Suppressor macrophage treated with lipopolysaccharide for 1 hour (primary cell): ENCODE data around the gene KLHL29.

ENCODE experiments used
- DNase-seq, 3 donors: peaks; one replicate each; pipeline ENCODE4 v3.0.0-alpha.2; 2020 to 2022

Gene KLHL29

GRCh38 chr2:23666980-23667357 lies 282.0 kb downstream of the KLHL29 start:
- DNase-seq, result no peak

GRCh38 chr2:23668756-23669304 lies 283.9 kb downstream of the KLHL29 start:
- DNase-seq, result no peak

GRCh38 chr2:23669413-23670244 lies 284.6 kb downstream of the KLHL29 start:
- DNase-seq, result no peak

- no peak for DNase-seq
Observed at GRCh38 chr2:23670245-23670592, 285.2 kb downstream of the KLHL29 start.

- DNase-seq, result no peak
Observed at GRCh38 chr2:23673082-23673481, 288.1 kb downstream of the KLHL29 start.

GRCh38 chr2:23673830-23674679 lies 289.1 kb downstream of the KLHL29 start:
- peak in 2 of 3 donors; percentile 41 to 53 for DNase-seq

GRCh38 chr2:23675506-23675905 lies 290.5 kb downstream of the KLHL29 start:
- no peak for DNase-seq

GRCh38 chr2:23677836-23678235 lies 292.9 kb downstream of the KLHL29 start:
- DNase-seq, result no peak

- no peak for DNase-seq
Observed at GRCh38 chr2:23679044-23679443, 294.1 kb downstream of the KLHL29 start.

- DNase-seq, result no peak
Observed at GRCh38 chr2:23680951-23681350, 296.0 kb downstream of the KLHL29 start.

- no peak for DNase-seq
Observed at GRCh38 chr2:23681356-23682140, 296.6 kb downstream of the KLHL29 start.

GRCh38 chr2:23682481-23682880 lies 297.5 kb downstream of the KLHL29 start:
- no peak for DNase-seq

- DNase-seq, result no peak
Observed at GRCh38 chr2:23683001-23683400, 298.0 kb downstream of the KLHL29 start.

GRCh38 chr2:23684395-23685176 lies 299.6 kb downstream of the KLHL29 start:
- peak in 2 of 3 donors; percentile 7 to 26 for DNase-seq

GRCh38 chr2:23685181-23685580 lies 300.2 kb downstream of the KLHL29 start:
- DNase-seq, result no peak

- no peak for DNase-seq
Observed at GRCh38 chr2:23685706-23686105, 300.7 kb downstream of the KLHL29 start.

GRCh38 chr2:23686405-23687029 lies 301.5 kb downstream of the KLHL29 start:
- DNase-seq, result no peak

GRCh38 chr2:23687214-23687613 lies 302.2 kb downstream of the KLHL29 start:
- no peak for DNase-seq

GRCh38 chr2:23687713-23688112 lies 302.7 kb downstream of the KLHL29 start:
- DNase-seq, result no peak

GRCh38 chr2:23688486-23689130 lies 303.6 kb downstream of the KLHL29 start:
- no peak for DNase-seq

- no peak for DNase-seq
Observed at GRCh38 chr2:23689131-23689700, 304.2 kb downstream of the KLHL29 start.
